B cell (primary cell): Measurements from ENCODE around the gene UBE2L5. TPM values are rescaled to one million over a fixed set of nuclear protein-coding genes. Genes with fewer than 3 reads are reported as not detected.

Experiments
- ATAC-seq: fragments of 200-7000 bp; cut with Tn5 transposase; one replicate; pipeline ENCODE4 v1.10.0; 2021; ENCODE audit warnings: low read depth, mild to moderate bottlenecking, moderate number of reproducible peaks, moderate library complexity
- CTCF ChIA-PET: fragments of 350-600 bp; sonication (Branson Sonifier 250); formaldehyde crosslinking; loops from one replicate; lab custom pipeline; 2021; ENCODE audit warnings: antibody characterized with exemption, inconsistent platforms; lab: Charles Lee
- POLR2A ChIA-PET: fragments of 350-600 bp; sonication (Branson Sonifier 250); formaldehyde crosslinking; loops from one replicate; lab custom pipeline; 2021; ENCODE audit warnings: antibody characterized with exemption; lab: Charles Lee
- DNase-seq: peaks from one replicate; pipeline ENCODE4 v3.0.0; 2013
- H2AFZ ChIP-seq: 2 replicates; pipeline ENCODE4 v1.6.1; 2012; ENCODE audit warnings: mild to moderate bottlenecking, low read depth, low read length; ENCODE audit not compliant: insufficient read depth, poor library complexity, severe bottlenecking
- H3K27ac ChIP-seq, 2 donors: 1 replicate in 1 of 2; 2 replicates in 1 of 2; pipeline ENCODE4 v1.5.1; 2012 to 2013; ENCODE audit warnings: low read length in 2 of 2, mild to moderate bottlenecking in 2 of 2, moderate library complexity in 1 of 2
- H3K27me3 ChIP-seq, 4 experiments: fragments of 200-600 bp in 1 of 4; sonication (generic) in 1 of 4; replicated peaks in 1 of 4; 1 replicate in 2 of 4; 2 replicates in 2 of 4; pipeline versions ENCODE4 v1.6.1 to v1.7.0; 2013 to 2016; ENCODE audit warnings: low read length in 3 of 4, mild to moderate bottlenecking in 2 of 4, mixed read lengths in 1 of 4, moderate library complexity in 1 of 4; ENCODE audit not compliant: insufficient read depth in 4 of 4, control insufficient read depth in 3 of 4; ENCODE audit errors: control extremely low read depth in 1 of 4
- H3K36me3 ChIP-seq, 2 experiments: replicated peaks in 1 of 2; 1 replicate in 1 of 2; 2 replicates in 1 of 2; pipeline versions ENCODE4 v1.6.1 to v1.7.1; 2013; ENCODE audit warnings: low read length in 1 of 2; ENCODE audit not compliant: insufficient read depth in 2 of 2, control insufficient read depth in 1 of 2; ENCODE audit errors: control extremely low read depth in 1 of 2, extremely low read depth in 1 of 2
- H3K4me1 ChIP-seq, 2 donors: fragments of 200-600 bp in 1 of 2; sonication (generic) in 1 of 2; 1 replicate in 1 of 2; 2 replicates in 1 of 2; pipeline versions ENCODE4 v1.5.1 to v1.6.1; 2013 to 2017; ENCODE audit warnings: low read length in 2 of 2; ENCODE audit not compliant: control insufficient read depth in 2 of 2, insufficient read depth in 2 of 2
- H3K4me2 ChIP-seq: replicated peaks from 2 replicates; pipeline ENCODE3; 2012; ENCODE audit warnings: mild to moderate bottlenecking, low read depth, low read length; ENCODE audit not compliant: poor library complexity, severe bottlenecking
- H3K4me3 ChIP-seq, 5 experiments: fragments of 200-600 bp in 1 of 5; sonication (generic) in 1 of 5; 1 replicate in 3 of 5; 2 replicates in 2 of 5; pipeline versions ENCODE4 v1.5.1 to v1.7.0; 2011 to 2016; ENCODE audit warnings: low read length in 4 of 5, mild to moderate bottlenecking in 4 of 5, low read depth in 2 of 5, control low read depth in 1 of 5, moderate library complexity in 1 of 5; ENCODE audit not compliant: insufficient read depth in 1 of 5; ENCODE audit errors: control extremely low read depth in 1 of 5, extremely low read depth in 1 of 5
- H3K79me2 ChIP-seq: fragments of 200-600 bp; sonication (generic); one replicate; pipeline ENCODE4 v1.6.0; 2016; ENCODE audit warnings: low read length; ENCODE audit not compliant: control insufficient read depth, insufficient read depth
- H3K9ac ChIP-seq: fragments of 200-600 bp; sonication (generic); 2 replicates; pipeline ENCODE4 v1.6.1; 2017; ENCODE audit warnings: mild to moderate bottlenecking, low read length, moderate library complexity
- H3K9me3 ChIP-seq, 3 donors: one replicate each; pipeline versions ENCODE4 v1.6.1 to v1.7.1; 2013; ENCODE audit warnings: low read length in 2 of 3; ENCODE audit not compliant: control insufficient read depth in 2 of 3, insufficient read depth in 1 of 3; ENCODE audit errors: control extremely low read depth in 1 of 3
- H4K20me1 ChIP-seq: 2 replicates; pipeline ENCODE4 v1.6.0; 2012; ENCODE audit warnings: mild to moderate bottlenecking, low read length; ENCODE audit not compliant: insufficient read depth, control insufficient read depth, poor library complexity, severe bottlenecking
- H3K27ac Mint-ChIP-seq: one replicate; pipeline ENCODE4 v1.8.0; 2021; ENCODE audit warnings: mixed read lengths
- H3K27me3 Mint-ChIP-seq: one replicate; pipeline ENCODE4 v1.8.0; 2021; ENCODE audit warnings: mixed read lengths
- H3K4me1 Mint-ChIP-seq: one replicate; pipeline ENCODE4 v1.8.0; 2021; ENCODE audit warnings: mixed read lengths
- H3K4me3 Mint-ChIP-seq: one replicate; pipeline ENCODE4 v1.8.0; 2021; ENCODE audit warnings: mixed read lengths
- H3K9me3 Mint-ChIP-seq: one replicate; pipeline ENCODE4 v1.8.0; 2022; ENCODE audit warnings: mixed read lengths; ENCODE audit not compliant: insufficient read depth
- EZH2 ChIP-seq: IDR thresholded peaks from 2 replicates; pipeline ENCODE4 v1.6.1; 2012; ENCODE audit warnings: borderline replicate concordance, low read depth, mild to moderate bottlenecking, moderate library complexity, low read length; ENCODE audit not compliant: insufficient read depth, poor library complexity, severe bottlenecking
- WGBS: methylation state at CpG from one replicate; pipeline ENCODE4 v1.1.5; 2013; ENCODE audit warnings: missing lambda C conversion rate; ENCODE audit not compliant: insufficient coverage; 5-methylcytosine and 5-hydroxymethylcytosine counted together
- intact Hi-C: fragments of 100-400 bp; cut with micrococcal nuclease; formaldehyde crosslinking; loops from one replicate; pipeline ENCODE4 v1.10.0; 2022
- polyA plus RNA-seq: library from polyadenylated mRNA; depleted of rRNA; stranded (reverse); fragments of >200 nt; gene quantifications from 2 replicates; pipeline ENCODE4 v1.2.3, GENCODE V29; 2012
- total RNA-seq, 2 donors: library from RNA; stranded (reverse); fragments of 120-200 nt in 1 of 2; gene quantifications; 1 replicate in 1 of 2; 2 replicates in 1 of 2; pipeline versions ENCODE4 v1.2.3 to v1.2.4, GENCODE V29; 2013 to 2022
- TF ChIP-seq, protein P1 (sequence below): fragments of 200-600 bp; IDR thresholded peaks from one replicate; pipeline ENCODE4 v1.8.0; 2022; ENCODE audit warnings: antibody characterized with exemption, mild to moderate bottlenecking

UBE2L5 gene
- total and polyA plus RNA-seq, 2 donors (not counting 1 experiment from before 2014, with no cell fraction given): 0.16 to 0.57 TPM

DNA sequence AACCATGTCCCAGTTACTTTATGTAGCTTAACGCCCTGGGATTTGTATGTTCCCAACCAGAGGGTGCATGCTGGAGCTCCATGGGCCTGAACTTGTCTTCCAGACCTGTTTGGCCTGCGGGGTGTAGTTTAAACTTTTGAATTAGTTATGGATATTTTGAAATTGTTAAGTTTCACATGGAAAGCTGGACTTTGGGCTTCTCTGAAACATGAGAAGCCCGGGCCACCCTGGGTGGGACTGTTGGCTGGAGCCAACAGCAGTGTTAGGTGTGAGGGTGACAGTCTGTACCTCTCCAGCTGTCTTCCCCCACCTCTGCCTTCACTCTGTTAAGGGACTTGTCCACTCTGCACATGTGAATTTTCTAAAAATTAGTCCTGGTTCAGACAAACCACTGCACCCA, 1.6 kb downstream of the UBE2L5 start:
- no peaks in the 10 kb centered on the region for H3K79me2 ChIP-seq
- no peaks in the 10 kb centered on the region for H3K36me3 ChIP-seq
- Mint-ChIP-seq H3K4me1 (peaks cover 34% of the 10 kb centered on the region), H3K4me3 (peak overlapping the region; percentile 59), H3K27ac (no peak overlapping the region), H3K9me3 (no peaks in the 10 kb centered on the region), H3K27me3 (no peaks in the 10 kb centered on the region)
- no peak for ATAC-seq
- H3K4me1 ChIP-seq: peaks cover 18 to 31% of the 10 kb centered on the region in 2 donors
- POLR2A ChIA-PET: no interaction called here
- no peak for TF ChIP-seq EZH2
- H3K4me2 ChIP-seq: no peak overlapping the region
- H3K27ac ChIP-seq: no peak overlapping the region
- WGBS: 100% methylated on average over 2 of the region's 3 CpGs
- no peak overlapping the region for H3K9ac ChIP-seq
- DNase-seq: no peak
- CTCF ChIA-PET: interaction anchor here (0.7 to 1.2 kb wide), 5 partner anchors 15 to 69 kb away, joined by 3 to 4 read pairs (median 3); no protein-coding TSS in a partner anchor
- H4K20me1 ChIP-seq: no peaks in the 10 kb centered on the region
- no peaks in the 10 kb centered on the region for H3K27me3 ChIP-seq
- intact Hi-C loops: loop anchor here (2.0 to 5.0 kb wide), 2 partner anchors 38 to 69 kb away; no protein-coding TSS in a partner anchor
- no peak overlapping the region for H3K4me3 ChIP-seq
- H3K9me3 ChIP-seq: no peaks in the 10 kb centered on the region
- no peak overlapping the region for H2AFZ ChIP-seq

DNA sequence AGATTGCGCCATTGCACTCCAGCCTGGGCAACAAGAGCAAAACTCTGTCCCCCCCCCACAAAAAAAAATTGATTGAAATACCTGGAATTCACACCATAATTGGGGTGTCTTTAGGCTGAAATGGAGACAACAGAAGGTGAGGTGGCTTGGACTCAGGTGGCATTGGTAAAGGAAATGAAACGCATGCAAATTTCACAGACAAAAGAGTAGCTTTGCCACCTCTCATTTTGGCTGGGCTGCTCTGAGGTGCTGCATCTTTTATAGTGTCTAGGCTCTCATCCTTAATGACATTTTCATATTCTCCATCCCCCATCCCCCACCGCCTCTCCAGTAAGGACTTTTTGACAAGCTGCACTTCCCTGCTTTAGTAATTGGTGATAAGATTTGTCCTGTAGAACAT, 6.9 kb downstream of the UBE2L5 start:
- no peaks in the 10 kb centered on the region for H3K79me2 ChIP-seq
- Mint-ChIP-seq H3K4me3 (no peak overlapping the region), H3K27me3 (no peaks in the 10 kb centered on the region), H3K4me1 (peaks cover 32% of the 10 kb centered on the region), H3K27ac (peak overlapping the region; percentile 53), H3K9me3 (no peaks in the 10 kb centered on the region)
- intact Hi-C loops: no loop called here
- H3K36me3 ChIP-seq: no peaks in the 10 kb centered on the region
- no peak overlapping the region for H3K4me3 ChIP-seq
- H3K9ac ChIP-seq: no peak overlapping the region
- 100% methylated on average over 1 of the region's 3 CpGs for WGBS
- H3K27ac ChIP-seq: no peak overlapping the region
- H3K9me3 ChIP-seq: no peaks in the 10 kb centered on the region
- no peak for DNase-seq
- H3K4me2 ChIP-seq: peak overlapping the region; percentile 33
- ATAC-seq: no peak
- peaks cover 21 to 30% of the 10 kb centered on the region in 2 donors for H3K4me1 ChIP-seq
- no peaks in the 10 kb centered on the region for H4K20me1 ChIP-seq
- ChIA-PET POLR2A (interaction anchor here (0.6 to 2.2 kb wide), 8 partner anchors 8 to 187 kb away, joined by 3 to 12 read pairs (median 4); no protein-coding TSS in a partner anchor), CTCF (interaction anchor here (0.6 to 3.2 kb wide), 7 partner anchors 14 to 150 kb away, joined by 3 to 15 read pairs (median 3); no protein-coding TSS in a partner anchor)
- TF ChIP-seq, protein P1, sequence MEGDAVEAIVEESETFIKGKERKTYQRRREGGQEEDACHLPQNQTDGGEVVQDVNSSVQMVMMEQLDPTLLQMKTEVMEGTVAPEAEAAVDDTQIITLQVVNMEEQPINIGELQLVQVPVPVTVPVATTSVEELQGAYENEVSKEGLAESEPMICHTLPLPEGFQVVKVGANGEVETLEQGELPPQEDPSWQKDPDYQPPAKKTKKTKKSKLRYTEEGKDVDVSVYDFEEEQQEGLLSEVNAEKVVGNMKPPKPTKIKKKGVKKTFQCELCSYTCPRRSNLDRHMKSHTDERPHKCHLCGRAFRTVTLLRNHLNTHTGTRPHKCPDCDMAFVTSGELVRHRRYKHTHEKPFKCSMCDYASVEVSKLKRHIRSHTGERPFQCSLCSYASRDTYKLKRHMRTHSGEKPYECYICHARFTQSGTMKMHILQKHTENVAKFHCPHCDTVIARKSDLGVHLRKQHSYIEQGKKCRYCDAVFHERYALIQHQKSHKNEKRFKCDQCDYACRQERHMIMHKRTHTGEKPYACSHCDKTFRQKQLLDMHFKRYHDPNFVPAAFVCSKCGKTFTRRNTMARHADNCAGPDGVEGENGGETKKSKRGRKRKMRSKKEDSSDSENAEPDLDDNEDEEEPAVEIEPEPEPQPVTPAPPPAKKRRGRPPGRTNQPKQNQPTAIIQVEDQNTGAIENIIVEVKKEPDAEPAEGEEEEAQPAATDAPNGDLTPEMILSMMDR: no peak
- TF ChIP-seq EZH2: no peak
- H3K27me3 ChIP-seq: no peaks in the 10 kb centered on the region
- H2AFZ ChIP-seq: no peak overlapping the region
